Measurements from ENCODE around the gene RUSC1. TPM values are rescaled to one million over a fixed set of nuclear protein-coding genes. Genes with fewer than 3 reads are reported as not detected.

Gene RUSC1
- total RNA-seq, 1 experiment from 2014 or later: 66.9 TPM

GRCh38 chr1:155322571-155322952 is 1.9 kb downstream of the RUSC1 start:
- Histone ChIP-seq H3K79me2 (ENCODE audit: insufficient read depth, low read length) (no peaks in the 10 kb centered on the region), H2BK12ac (ENCODE audit: insufficient read length, low read depth, low read length) (no peak overlapping the region), H3K14ac (ENCODE audit: insufficient read depth, low read length) (no peak overlapping the region), H4K5ac (ENCODE audit: insufficient read length, low read depth, low read length) (no peak overlapping the region), H3K27ac (ENCODE audit: insufficient read length, low read depth, low read length) (no peak overlapping the region), H3K23me2 (ENCODE audit: insufficient read length, low read depth, low read length, poor library complexity, severe bottlenecking) (peaks cover 31% of the 10 kb centered on the region), H4K91ac (ENCODE audit: insufficient read length, low read depth, low read length) (no peak overlapping the region), H3K27me3 (ENCODE audit: insufficient read depth, low read length) (no peaks in the 10 kb centered on the region), H3K4ac (ENCODE audit: low read depth, low read length) (no peak overlapping the region), H3K4me1 (ENCODE audit: insufficient read depth, low read length) (peaks cover 2% of the 10 kb centered on the region; the same call in 1 of the 2 replicates), H2AFZ (ENCODE audit: low read length) (no peak overlapping the region), H3T11ph (ENCODE audit: low read length) (no peak overlapping the region), H2BK20ac (ENCODE audit: low read depth, low read length, poor library complexity, severe bottlenecking) (no peak overlapping the region), H3K23ac (ENCODE audit: insufficient read length, low read depth, low read length) (no peak overlapping the region), H3K79me1 (ENCODE audit: insufficient read depth, low read depth, low read length, poor library complexity, severe bottlenecking) (no peaks in the 10 kb centered on the region), H2BK120ac (ENCODE audit: low read depth, low read length, poor library complexity, severe bottlenecking) (no peak overlapping the region), H3K18ac (ENCODE audit: insufficient read length, low read depth, low read length) (no peak overlapping the region), H2BK15ac (ENCODE audit: low read depth, low read length) (no peak overlapping the region), H2AK5ac (ENCODE audit: insufficient read length, low read length) (no peak overlapping the region), H3K9ac (ENCODE audit: extremely low read depth, insufficient read length, low read length) (peak overlapping the region; percentile 27), H4K20me1 (ENCODE audit: control insufficient read depth, insufficient read depth, insufficient read length) (no peaks in the 10 kb centered on the region), H3K4me2 (ENCODE audit: insufficient read depth, insufficient read length, low read length) (peak overlapping the region; percentile 68), H4K8ac (replicated peaks; ENCODE audit: insufficient read length, low read depth, low read length) (no peak overlapping the region), H2BK5ac (ENCODE audit: insufficient read length, low read length) (no peak overlapping the region), H3K9me3 (ENCODE audit: control insufficient read depth, low read depth, low read length) (no peaks in the 10 kb centered on the region), H3K56ac (ENCODE audit: insufficient read length, low read depth, low read length) (no peak overlapping the region)
- Mint-ChIP-seq H3K4me1 (peaks cover 40 to 42% of the 10 kb centered on the region in 2 experiments), H3K27ac (no peak overlapping the region), H3K36me3 (ENCODE audit: insufficient read depth in 1 of 3, low read depth in 3 of 3) (peaks cover 9 to 41% (median 34%) of the 10 kb centered on the region in 3 experiments; a peak in 6 of 7 replicates), H3K27me3 (ENCODE audit: low read depth) (no peaks in the 10 kb centered on the region; the same call in none of the 2 replicates), H3K9me3 (no peaks in the 10 kb centered on the region), H3K4me3 (peak overlapping the region; percentile 86 to 93)
- WGBS (ENCODE audit: extremely low coverage, insufficient read length, low lambda C conversion rate): no CpG with 5 or more reads among the region's 28 CpGs
- no peak for DNase-seq
- TF ChIP-seq CTCF (conservative IDR thresholded peaks at IDR 0.05): no peak
